ENCODE data around the gene C1orf50.

C1orf50 gene

GRCh38 chr1:42759114-42759513 is 7.9 kb upstream of the C1orf50 start:
- DNase-seq (ENCODE audit: low read depth) = no peak

DNA sequence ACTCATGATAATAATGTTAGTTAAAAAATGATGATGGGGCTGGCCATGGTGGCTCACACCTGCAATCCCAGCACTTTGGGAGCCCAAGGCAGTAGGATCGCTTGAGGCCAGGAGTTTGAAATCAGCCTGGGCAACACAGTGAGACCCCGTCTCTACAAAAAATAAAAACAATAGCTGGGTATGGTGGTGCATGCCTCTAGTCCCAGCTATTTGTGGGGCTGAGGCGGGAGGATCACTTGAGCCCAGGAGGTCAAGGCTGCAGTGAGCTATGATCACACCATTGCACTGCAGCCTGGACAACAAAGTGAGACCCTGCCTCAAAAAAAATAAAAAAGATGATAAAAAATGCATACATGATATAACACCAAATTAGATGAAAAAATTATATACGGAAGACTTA is 5.5 kb upstream of the C1orf50 start:
- DNase-seq (ENCODE audit: low read depth) = no peak

GRCh38 chr1:42762269-42762668 is 4.8 kb upstream of the C1orf50 start:
- no peak for DNase-seq (ENCODE audit: low read depth)

- DNase-seq (ENCODE audit: low read depth) = no peak
These were observed 1.8 kb upstream of the C1orf50 start for GRCh38 chr1:42765269-42765668.

DNA sequence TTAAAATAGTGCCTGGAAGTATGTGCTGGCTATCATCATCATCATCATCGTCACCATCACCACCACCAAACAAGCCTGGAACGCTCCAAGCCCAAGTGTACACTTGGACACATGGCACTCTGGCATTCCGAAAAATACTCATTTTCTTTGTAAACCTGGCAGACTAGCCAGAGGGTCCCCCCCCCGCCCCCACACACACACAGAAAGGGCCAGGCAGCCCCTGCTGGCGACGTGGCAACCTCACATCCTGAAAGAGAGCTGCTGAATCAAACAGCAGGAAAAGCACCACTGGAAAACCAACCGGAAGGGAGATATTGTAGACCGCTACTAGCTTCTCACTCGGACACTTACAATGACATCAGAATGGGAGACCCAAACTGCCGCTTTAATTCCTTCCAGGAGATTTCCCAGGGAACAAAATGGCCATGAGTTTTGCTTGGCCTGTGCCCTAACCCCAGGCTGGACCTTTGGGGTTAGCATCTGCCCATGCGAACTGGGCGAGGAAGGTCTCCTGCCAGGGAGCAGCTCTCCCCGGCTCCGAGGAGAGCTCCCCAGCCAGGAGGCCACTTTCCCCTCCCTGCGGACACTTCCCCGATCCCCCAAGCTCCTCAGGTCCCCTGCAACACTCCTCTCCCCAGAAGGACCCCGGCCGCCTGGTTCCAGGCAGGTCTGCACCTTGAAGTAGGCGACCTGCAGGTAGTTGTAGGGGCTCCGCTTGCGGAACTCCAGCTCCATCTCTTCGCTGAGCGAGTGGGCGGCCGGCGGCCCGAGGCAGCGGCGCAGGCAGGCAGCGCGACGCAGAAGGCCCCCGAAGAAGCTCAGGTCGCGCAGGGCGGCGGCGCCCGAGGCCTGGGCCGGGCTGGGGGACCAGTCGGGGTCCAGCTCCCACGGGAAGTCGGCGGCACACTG is 963 bp upstream of the C1orf50 start:
- DNase-seq (ENCODE audit: low read depth) = peak; percentile 21

DNA sequence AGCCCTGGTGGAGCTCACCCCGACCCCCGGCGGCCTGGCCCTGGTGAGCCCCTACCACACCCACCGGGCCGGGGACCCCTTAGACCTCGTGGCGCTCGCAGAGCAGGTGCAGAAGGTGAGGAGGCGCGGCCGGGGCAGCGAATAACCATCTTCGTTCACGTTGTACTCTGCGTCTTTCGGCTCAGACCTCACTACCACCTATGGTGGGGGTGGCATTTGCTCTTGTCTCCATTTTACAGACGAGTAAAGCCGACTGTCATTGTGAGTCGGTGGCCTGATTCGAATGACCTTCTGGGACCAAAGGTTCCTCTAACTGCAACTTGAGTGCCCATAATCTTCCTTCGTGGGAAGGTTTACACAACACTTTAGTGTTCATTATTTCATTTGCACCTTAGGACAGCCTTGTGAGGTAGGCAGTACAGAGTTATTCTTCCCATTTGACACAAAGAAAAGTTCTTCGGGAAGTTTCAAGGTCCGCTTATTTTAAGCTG is 506 bp downstream of the C1orf50 start:
- DNase-seq (ENCODE audit: low read depth) = peak; percentile 20

- DNase-seq (ENCODE audit: low read depth) = no peak
These were observed 1.1 kb downstream of the C1orf50 start for GRCh38 chr1:42768172-42768571.

DNA sequence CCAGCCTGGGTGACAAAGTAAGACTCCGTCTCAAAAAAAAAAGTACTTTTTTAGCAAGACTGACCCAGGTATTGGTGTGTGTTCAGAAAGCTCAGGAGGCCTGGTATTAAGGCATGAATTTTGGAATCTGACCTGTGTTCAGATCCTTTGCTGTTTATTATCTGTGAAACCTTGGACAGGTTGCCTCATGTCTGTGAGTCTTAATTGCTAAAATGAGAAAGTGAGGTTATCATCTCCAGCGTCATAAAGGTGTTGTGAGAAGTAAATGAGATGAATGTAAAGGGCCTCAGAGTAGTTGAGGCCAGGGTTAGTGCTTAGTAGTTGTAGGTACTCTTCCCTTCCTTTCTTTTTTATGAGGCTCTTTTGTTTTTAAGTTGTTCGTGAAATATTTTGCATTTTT is 2.8 kb downstream of the C1orf50 start:
- DNase-seq (ENCODE audit: low read depth) = no peak

DNA sequence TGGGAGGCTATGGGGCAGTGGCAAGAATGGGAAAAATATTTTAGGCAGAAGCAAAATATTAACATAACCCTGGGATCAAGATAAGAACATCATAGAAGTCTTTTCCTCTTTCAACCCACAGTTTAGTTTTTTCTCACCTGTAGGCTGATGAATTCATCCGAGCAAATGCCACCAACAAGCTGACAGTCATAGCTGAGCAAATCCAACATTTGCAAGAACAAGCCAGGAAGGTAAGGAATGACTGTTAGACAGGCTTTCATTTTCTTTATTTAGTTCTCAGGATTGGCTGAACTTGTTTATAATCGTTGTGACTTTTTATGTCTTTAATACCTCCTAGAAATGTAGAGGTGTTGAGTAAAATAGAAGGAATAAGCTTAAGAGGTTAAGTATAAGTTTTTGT is 6.4 kb downstream of the C1orf50 start:
- DNase-seq (ENCODE audit: low read depth) = no peak

DNA sequence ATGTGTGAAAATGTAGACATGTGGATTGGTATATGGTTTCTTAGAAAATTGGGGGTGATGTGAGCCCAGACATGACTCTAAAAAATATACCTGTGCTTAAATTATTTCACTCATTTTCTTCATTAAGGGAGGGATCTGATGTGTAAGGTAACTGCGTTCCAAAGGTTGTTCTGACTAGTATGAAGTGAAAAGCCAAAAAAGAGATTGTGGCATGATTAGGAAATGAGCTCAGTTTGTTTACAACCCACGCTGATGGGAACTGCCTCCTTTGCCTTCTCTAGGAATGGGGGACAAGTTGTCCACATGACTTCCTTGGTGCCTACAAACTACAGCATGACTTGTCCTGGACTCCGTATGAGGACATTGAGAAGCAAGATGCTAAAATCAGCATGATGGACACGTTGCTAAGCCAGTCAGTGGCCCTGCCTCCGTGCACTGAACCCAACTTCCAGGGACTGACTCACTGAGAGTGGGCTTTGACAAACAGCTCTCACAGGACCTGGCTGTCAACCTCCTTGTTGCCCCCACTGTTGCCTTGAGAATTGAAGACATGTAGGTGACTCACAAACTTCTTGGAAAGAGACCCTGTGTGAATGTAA is 8.0 kb downstream of the C1orf50 start:
- no peak for DNase-seq (ENCODE audit: low read depth)

DNA sequence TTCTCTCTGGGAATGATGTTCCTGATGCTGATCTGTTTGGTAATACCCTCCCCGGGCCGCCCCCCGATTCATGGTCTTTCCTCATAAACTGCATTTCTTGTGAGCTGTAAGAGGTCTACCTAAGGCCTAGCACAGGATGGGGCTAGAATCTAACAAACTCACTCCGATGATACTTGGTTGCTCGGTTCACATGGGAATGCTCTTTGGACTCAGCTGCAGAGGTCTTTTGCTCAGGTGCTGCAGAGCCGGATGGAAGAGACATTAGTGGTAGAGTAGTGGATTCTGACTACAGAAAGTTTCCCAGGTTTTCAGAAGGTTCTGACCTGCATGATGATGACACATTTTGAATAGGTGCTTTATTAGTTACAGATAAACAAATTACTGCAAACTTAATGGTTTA is 9.5 kb downstream of the C1orf50 start:
- no peak for DNase-seq (ENCODE audit: low read depth)

DNA sequence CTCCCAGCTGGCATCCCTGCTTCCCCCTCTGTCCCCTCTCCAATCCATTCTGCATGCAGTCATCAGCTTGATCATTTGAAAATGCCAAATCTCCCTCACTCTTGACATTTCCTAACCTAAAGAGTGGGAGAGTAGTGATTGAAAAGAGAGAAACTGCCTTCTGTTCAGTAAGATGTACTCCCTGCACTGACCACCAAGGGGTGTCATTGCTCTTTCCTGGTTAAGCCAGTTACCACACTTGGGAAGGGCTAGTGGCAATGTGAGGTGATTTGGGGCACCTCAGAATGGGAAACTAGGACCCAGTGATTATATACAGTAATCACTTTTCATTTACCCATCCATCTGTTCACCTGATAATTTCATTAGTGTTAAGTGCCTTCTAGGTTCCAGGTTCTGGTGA is 10.8 kb downstream of the C1orf50 start:
- DNase-seq (ENCODE audit: low read depth) = no peak

DNA sequence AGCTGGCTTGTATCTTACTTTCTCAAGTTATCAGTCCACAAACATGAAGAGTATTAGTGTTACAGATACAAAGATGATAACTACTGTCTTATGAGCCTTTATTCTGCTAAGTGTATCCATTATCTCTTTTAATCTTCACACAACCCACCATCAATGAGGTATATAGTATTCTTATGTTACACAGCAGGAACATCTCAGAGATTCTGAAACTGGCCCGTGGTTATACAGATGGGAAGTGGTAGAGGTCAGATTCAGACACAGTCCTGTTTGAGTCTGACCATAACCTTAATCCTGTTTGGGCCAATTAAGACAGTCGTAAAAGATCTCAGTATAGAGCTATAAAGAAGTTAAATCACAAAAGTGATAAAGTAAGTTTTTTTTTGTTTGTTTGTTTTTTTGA is 12.7 kb downstream of the C1orf50 start:
- DNase-seq (ENCODE audit: low read depth) = no peak

GRCh38 chr1:42780176-42780575 is 13.1 kb downstream of the C1orf50 start:
- no peak for DNase-seq (ENCODE audit: low read depth)

DNA sequence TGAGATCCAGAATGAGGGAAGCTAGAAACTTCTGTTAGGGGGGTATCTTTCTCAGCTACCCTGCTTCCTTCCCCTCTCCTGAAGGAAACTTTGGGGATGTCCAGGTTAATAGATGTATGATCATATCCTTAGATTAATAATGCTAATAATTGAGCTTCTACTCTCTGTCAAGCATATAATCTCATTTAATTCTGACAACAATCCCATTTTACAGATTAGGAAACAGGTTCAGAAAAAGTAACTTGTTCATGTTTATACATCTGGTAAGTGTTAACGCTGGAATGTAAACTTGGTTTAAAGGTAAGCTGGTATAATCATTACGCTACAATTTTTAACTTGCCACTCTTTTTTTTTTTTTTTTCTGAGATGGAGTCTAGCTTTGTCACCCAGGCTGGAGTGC is 16.0 kb downstream of the C1orf50 start:
- no peak for DNase-seq (ENCODE audit: low read depth)

- no peak for DNase-seq (ENCODE audit: low read depth)
These were observed 17.5 kb downstream of the C1orf50 start for GRCh38 chr1:42784547-42784945.

DNA sequence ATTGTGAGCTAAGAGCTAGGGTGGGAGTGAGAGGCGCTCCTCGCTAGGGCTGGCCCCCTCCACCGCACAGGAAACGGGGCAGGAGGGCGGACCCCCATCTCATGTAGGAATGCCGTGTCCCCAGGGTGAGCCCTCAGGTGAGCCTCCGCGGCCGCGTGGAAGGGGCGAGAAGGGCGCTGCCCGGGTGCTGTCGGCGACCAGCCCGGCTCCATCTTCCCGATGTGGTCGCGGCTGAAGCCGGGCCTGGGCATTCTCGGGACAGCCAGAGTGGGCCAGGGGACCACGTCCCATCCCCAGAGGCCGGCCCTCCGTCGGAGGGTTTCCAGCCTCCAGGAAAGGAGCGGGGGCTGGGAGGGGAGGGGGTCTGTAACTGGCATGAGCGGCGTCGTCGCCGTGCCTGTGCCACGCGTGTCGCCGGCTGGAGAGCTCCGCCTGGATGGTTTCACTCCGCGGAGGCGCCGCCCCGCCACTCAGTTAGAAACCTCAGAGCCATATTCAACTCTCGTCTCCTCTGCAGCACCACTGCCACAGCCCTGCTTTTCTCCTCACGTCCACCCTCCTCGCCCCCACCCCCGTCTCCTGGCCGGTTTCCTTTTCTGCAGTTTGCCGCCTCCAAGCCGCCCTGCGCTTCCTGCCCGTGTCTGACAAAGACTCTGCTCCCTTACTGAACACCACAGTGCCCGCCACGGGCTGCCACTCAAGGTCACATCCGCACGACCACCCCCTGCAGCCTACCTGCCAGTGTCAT is 18.1 kb downstream of the C1orf50 start, which contains the start of gene TMEM269:
TMEM269 (plus strand) TSS at position 46 of the 748 bp plus-strand sequence. CDS start 4,903 bp downstream, outside the sequence.
- DNase-seq (ENCODE audit: low read depth) = no peak

GRCh38 chr1:42786097-42786496 is 19.0 kb downstream of the C1orf50 start:
- no peak for DNase-seq (ENCODE audit: low read depth)

- DNase-seq (ENCODE audit: low read depth) = no peak
These were observed 21.0 kb downstream of the C1orf50 start for GRCh38 chr1:42788021-42788420.

- DNase-seq (ENCODE audit: low read depth) = no peak
These were observed 26.8 kb downstream of the C1orf50 start for GRCh38 chr1:42793824-42794223.

GRCh38 chr1:42797414-42797813 is 30.4 kb downstream of the C1orf50 start:
- DNase-seq (ENCODE audit: low read depth) = no peak

GRCh38 chr1:42797979-42798378 is 30.9 kb downstream of the C1orf50 start:
- no peak for DNase-seq (ENCODE audit: low read depth)

All from stimulated activated CD8-positive, alpha-beta memory T cell treated with anti-CD3 and anti-CD28 coated beads, Interleukin-15, amount 100 ng/mL, for 24 hours (primary cell).